Measurements from ENCODE around the gene APH1A.
A peak's percentile ranks its signal among the peaks of the same experiment; 100 is the strongest.
"Not testable (repeated sequence)": the region's sequence is repeated elsewhere in the genome, so short reads cannot be mapped to it uniquely, and the experiment has no call there.

The APH1A gene

DNA sequence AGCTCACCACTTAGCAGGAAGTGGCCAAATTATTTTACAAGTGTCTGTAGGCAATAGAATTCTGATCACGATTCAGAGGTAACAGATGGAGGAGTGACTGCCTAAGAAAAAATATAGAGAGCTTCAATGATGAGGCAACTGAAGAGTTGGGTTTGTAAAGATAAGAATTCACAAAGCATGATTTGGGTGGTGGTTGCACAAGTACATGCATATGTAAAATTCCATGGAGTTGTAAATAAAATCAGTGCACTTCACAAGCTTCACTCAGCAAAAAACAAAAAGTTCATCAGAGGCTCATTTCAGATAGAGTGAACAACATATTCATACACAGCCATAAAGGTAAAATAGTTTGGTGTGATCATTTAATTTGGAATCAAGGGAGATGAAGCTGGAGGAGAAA, 43.8 kb downstream of the APH1A start:
- no peak overlapping the region for H3K4me2 ChIP-seq (ENCODE audit: low read depth, low read length)
- H3K9me2 ChIP-seq (replicated peaks; ENCODE audit: insufficient read depth, low read length), result no peaks in the 10 kb centered on the region
- no peak overlapping the region for H3K9ac ChIP-seq (ENCODE audit: low read length)
- no peak overlapping the region for H2AFZ ChIP-seq (ENCODE audit: low read length)
- H3K36me3 ChIP-seq (replicated peaks; ENCODE audit: insufficient read depth, low read length), result peaks cover 20% of the 10 kb centered on the region
- H3K27ac ChIP-seq (ENCODE audit: low read length), result no peak overlapping the region
- TF ChIP-seq EZH2 (optimal IDR thresholded peaks at IDR 0.05; ENCODE audit: low read depth, low read length), result no peak
- no peak for TF ChIP-seq EZH2phosphoT487 (IDR thresholded peaks at IDR 0.05; ENCODE audit: low read length)
- TF ChIP-seq CTCF (IDR thresholded peaks at IDR 0.05; ENCODE audit: low read length), result no peak
- H3K79me2 ChIP-seq (ENCODE audit: low read length), result peaks cover 33% of the 10 kb centered on the region
- H3K27me3 ChIP-seq (replicated peaks; ENCODE audit: insufficient read depth, low read length), result no peaks in the 10 kb centered on the region
- H3F3A ChIP-seq (ENCODE audit: insufficient read depth, low read length), result 0 out of 2 replicates have a peak, but pooled peaks cover 5% of the 10 kb centered on the region
- H3K9me3 ChIP-seq (replicated peaks; ENCODE audit: insufficient read depth, low read length), result no peaks in the 10 kb centered on the region
- H4K20me1 ChIP-seq (ENCODE audit: insufficient read depth, low read length), result no peaks in the 10 kb centered on the region
- DNase-seq, result no peak
- H3K4me3 ChIP-seq (ENCODE audit: low read length), result no peak overlapping the region
- no peaks in the 10 kb centered on the region for H3K4me1 ChIP-seq (ENCODE audit: low read length)

DNA sequence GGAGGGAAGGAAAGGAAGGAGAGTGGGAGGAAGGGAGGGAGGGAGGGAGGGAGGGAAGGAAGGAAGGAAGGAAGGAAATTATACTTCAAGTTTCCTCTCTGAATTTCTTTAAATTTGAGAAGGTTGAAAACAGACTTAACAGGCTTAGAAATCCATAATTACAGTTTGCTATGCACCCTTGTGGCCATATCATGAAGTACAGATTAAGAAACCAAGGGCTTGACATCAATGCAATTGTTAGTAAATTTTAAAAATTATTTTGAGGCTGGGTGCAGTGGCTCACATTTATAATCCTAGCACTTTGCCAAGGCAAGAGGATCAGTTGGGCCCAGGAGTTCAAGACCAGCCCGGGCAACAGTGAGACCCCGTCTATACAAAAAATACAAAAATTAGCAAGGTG, 47.3 kb downstream of the APH1A start:
- no peaks in the 10 kb centered on the region for H3K27me3 ChIP-seq (replicated peaks; ENCODE audit: insufficient read depth, low read length)
- H3K9me3 ChIP-seq (replicated peaks; ENCODE audit: insufficient read depth, low read length), result no peaks in the 10 kb centered on the region
- no peak overlapping the region for H3K4me2 ChIP-seq (ENCODE audit: low read depth, low read length)
- peaks cover 4% of the 10 kb centered on the region for H3F3A ChIP-seq (ENCODE audit: insufficient read depth, low read length)
- no peak overlapping the region for H2AFZ ChIP-seq (ENCODE audit: low read length)
- no peak overlapping the region for H3K4me3 ChIP-seq (ENCODE audit: low read length)
- peaks cover 18% of the 10 kb centered on the region for H3K36me3 ChIP-seq (replicated peaks; ENCODE audit: insufficient read depth, low read length)
- H3K4me1 ChIP-seq (ENCODE audit: low read length), result no peaks in the 10 kb centered on the region
- DNase-seq, result peak; percentile 37
- TF ChIP-seq CTCF (IDR thresholded peaks at IDR 0.05; ENCODE audit: low read length) (peak; percentile 56), EZH2 (optimal IDR thresholded peaks at IDR 0.05; ENCODE audit: low read depth, low read length) (no peak), EZH2phosphoT487 (IDR thresholded peaks at IDR 0.05; ENCODE audit: low read length) (no peak)
- H4K20me1 ChIP-seq (ENCODE audit: insufficient read depth, low read length), result no peaks in the 10 kb centered on the region
- no peak overlapping the region for H3K27ac ChIP-seq (ENCODE audit: low read length)
- H3K9ac ChIP-seq (ENCODE audit: low read length), result no peak overlapping the region
- H3K79me2 ChIP-seq (ENCODE audit: low read length), result peaks cover 13% of the 10 kb centered on the region; the same call in 1 of the 2 replicates
- H3K9me2 ChIP-seq (replicated peaks; ENCODE audit: insufficient read depth, low read length), result no peaks in the 10 kb centered on the region

DNA sequence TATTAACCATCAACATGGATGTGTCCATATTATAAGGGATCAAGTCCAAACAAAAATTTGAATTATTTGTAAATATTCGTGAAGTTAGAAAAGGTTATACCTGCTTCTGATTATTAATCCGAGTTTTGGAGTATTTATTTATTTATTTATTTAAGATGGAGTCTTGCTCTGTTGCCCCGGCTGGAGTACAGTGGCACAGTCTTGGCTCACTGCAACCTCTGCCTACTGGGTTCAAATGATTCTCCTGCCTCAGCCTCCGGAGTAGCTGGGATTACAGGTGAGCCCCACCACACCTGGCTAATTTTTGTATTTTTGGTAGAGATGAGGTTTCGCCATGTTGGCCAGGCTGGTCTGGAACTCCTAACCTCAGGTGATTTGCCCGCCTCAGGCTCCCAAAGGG, 53.0 kb downstream of the APH1A start:
- not testable (repeated sequence) for H3K79me2 ChIP-seq (ENCODE audit: low read length); H3K9me2 ChIP-seq (replicated peaks; ENCODE audit: insufficient read depth, low read length); H4K20me1 ChIP-seq (ENCODE audit: insufficient read depth, low read length); H3K27me3 ChIP-seq (replicated peaks; ENCODE audit: insufficient read depth, low read length); H2AFZ ChIP-seq (ENCODE audit: low read length); H3K4me2 ChIP-seq (ENCODE audit: low read depth, low read length); DNase-seq; H3K4me3 ChIP-seq (ENCODE audit: low read length); H3K9ac ChIP-seq (ENCODE audit: low read length); H3K27ac ChIP-seq (ENCODE audit: low read length); H3K4me1 ChIP-seq (ENCODE audit: low read length); H3K9me3 ChIP-seq (replicated peaks; ENCODE audit: insufficient read depth, low read length)
- Histone ChIP-seq H3K36me3 (replicated peaks; ENCODE audit: insufficient read depth, low read length) (peaks cover 12% of the 10 kb centered on the region; the same call in 1 of the 2 replicates), H3F3A (ENCODE audit: insufficient read depth, low read length) (peaks cover 19% of the 10 kb centered on the region)
